ENCODE measurements around the gene SHISA6.

DNA sequence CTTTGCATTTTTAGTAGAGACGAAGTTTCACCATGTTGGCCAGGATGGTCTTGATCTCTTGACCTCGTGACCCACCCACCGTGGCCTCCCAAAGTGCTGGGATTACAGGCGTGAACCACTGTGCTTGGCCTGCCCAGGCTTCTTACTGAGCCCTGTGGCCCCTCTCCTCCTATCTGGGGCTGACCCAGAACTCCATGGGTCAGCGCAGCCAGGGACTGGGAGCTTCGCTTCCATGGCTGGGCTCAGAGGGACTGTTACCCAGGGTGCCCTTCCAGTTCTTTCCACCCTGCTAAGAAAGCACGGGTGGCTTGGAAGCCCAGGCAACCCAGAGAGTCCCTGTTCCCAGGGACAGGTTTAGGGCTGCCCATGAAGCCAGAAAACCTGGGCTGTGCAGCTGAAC, 28.2 kb downstream of the SHISA6 start:
- TF ChIP-seq, protein P1, sequence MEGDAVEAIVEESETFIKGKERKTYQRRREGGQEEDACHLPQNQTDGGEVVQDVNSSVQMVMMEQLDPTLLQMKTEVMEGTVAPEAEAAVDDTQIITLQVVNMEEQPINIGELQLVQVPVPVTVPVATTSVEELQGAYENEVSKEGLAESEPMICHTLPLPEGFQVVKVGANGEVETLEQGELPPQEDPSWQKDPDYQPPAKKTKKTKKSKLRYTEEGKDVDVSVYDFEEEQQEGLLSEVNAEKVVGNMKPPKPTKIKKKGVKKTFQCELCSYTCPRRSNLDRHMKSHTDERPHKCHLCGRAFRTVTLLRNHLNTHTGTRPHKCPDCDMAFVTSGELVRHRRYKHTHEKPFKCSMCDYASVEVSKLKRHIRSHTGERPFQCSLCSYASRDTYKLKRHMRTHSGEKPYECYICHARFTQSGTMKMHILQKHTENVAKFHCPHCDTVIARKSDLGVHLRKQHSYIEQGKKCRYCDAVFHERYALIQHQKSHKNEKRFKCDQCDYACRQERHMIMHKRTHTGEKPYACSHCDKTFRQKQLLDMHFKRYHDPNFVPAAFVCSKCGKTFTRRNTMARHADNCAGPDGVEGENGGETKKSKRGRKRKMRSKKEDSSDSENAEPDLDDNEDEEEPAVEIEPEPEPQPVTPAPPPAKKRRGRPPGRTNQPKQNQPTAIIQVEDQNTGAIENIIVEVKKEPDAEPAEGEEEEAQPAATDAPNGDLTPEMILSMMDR (IDR thresholded peaks at IDR 0.05) = no peak
- no peak for TF ChIP-seq POLR2A (IDR thresholded peaks at IDR 0.05)

Measured in thyroid gland (tissue), 4 donors.